Hepatocyte (in vitro differentiated cells): Measurements from ENCODE around the gene GCA. TPM values are rescaled to one million over a fixed set of nuclear protein-coding genes. Genes with fewer than 3 reads are reported as not detected.

Experiments
- DNase-seq: peaks from one replicate; pipeline ENCODE4 v3.0.0-alpha.2; 2016; ENCODE audit warnings: low spot score
- H2AFZ ChIP-seq: fragments of 200-600 bp; sonication (generic); 2 replicates; pipeline ENCODE4 v1.6.0; 2016; ENCODE audit warnings: antibody characterized with exemption, mild to moderate bottlenecking
- H3K27ac ChIP-seq: fragments of 200-600 bp; sonication (generic); 2 replicates; pipeline ENCODE4 v1.5.1; 2016; ENCODE audit warnings: mild to moderate bottlenecking
- H3K27me3 ChIP-seq: fragments of 200-600 bp; sonication (generic); 2 replicates; pipeline ENCODE4 v1.6.1; 2016
- H3K36me3 ChIP-seq: fragments of 200-600 bp; sonication (generic); replicated peaks from 2 replicates; pipeline ENCODE4 v1.5.1; 2016; ENCODE audit warnings: low read depth; ENCODE audit not compliant: insufficient read depth
- H3K4me1 ChIP-seq: fragments of 200-600 bp; sonication (generic); 2 replicates; pipeline ENCODE4 v1.5.1; 2016; ENCODE audit warnings: mild to moderate bottlenecking, moderate library complexity; ENCODE audit not compliant: insufficient read depth
- H3K4me2 ChIP-seq: fragments of 200-600 bp; sonication (generic); 2 replicates; pipeline ENCODE4 v1.6.0; 2016
- H3K4me3 ChIP-seq: fragments of 200-600 bp; sonication (generic); 2 replicates; pipeline ENCODE4 v1.5.1; 2016; ENCODE audit warnings: mild to moderate bottlenecking
- H3K79me2 ChIP-seq: fragments of 200-600 bp; sonication (generic); 2 replicates; pipeline ENCODE4 v1.6.0; 2017; ENCODE audit warnings: mild to moderate bottlenecking
- H3K9me2 ChIP-seq: fragments of 200-600 bp; sonication (generic); replicated peaks from 2 replicates; pipeline ENCODE4 v1.6.0; 2017; ENCODE audit warnings: mild to moderate bottlenecking; ENCODE audit not compliant: insufficient read depth
- H3K9me3 ChIP-seq: fragments of 200-600 bp; sonication (generic); 2 replicates; pipeline ENCODE4 v1.5.1; 2016; ENCODE audit warnings: low read depth, mild to moderate bottlenecking
- H4K20me1 ChIP-seq: fragments of 200-600 bp; sonication (generic); 2 replicates; pipeline ENCODE4 v1.6.0; 2016; ENCODE audit warnings: mild to moderate bottlenecking; ENCODE audit not compliant: insufficient read depth, poor library complexity, severe bottlenecking
- EZH2 ChIP-seq: fragments of 200-600 bp; sonication (generic); IDR thresholded peaks from 2 replicates; pipeline ENCODE4 v1.6.1; 2016; ENCODE audit warnings: antibody characterized with exemption, mild to moderate bottlenecking, borderline replicate concordance
- EZH2phosphoT487 ChIP-seq: fragments of 200-600 bp; sonication (generic); IDR thresholded peaks from one replicate; pipeline ENCODE4 v1.6.1; 2018; ENCODE audit warnings: antibody characterized with exemption, mild to moderate bottlenecking, low read depth, moderate library complexity; ENCODE audit not compliant: unreplicated experiment, severe bottlenecking
- WGBS: methylation state at CpG from one replicate; pipeline ENCODE4 v1.1.6; 2016; ENCODE audit warnings: low lambda C conversion rate; ENCODE audit errors: missing lambda C conversion rate; 5-methylcytosine and 5-hydroxymethylcytosine counted together
- polyA plus RNA-seq: library from polyadenylated mRNA; unstranded; fragments of >200 nt; fragmentation: Nextera tagmentation; extraction: Ambion mirVana; gene quantifications from 2 replicates; pipeline ENCODE4 v1.2.1, GENCODE V29; 2016
- total RNA-seq: library from RNA; depleted of rRNA; stranded (reverse); fragments of >200 nt; gene quantifications from 2 replicates; pipeline ENCODE4 v1.2.3, GENCODE V29; 2014
- TF ChIP-seq, protein P1 (sequence below): fragments of 200-600 bp; sonication (generic); IDR thresholded peaks from 2 replicates; pipeline ENCODE4 v1.5.1; 2016; ENCODE audit warnings: antibody characterized with exemption, mild to moderate bottlenecking; ENCODE audit not compliant: poor library complexity

Gene GCA
- total and polyA plus RNA-seq, 2 experiments from 2014 or later, result 29.2 to 43.2 TPM

DNA sequence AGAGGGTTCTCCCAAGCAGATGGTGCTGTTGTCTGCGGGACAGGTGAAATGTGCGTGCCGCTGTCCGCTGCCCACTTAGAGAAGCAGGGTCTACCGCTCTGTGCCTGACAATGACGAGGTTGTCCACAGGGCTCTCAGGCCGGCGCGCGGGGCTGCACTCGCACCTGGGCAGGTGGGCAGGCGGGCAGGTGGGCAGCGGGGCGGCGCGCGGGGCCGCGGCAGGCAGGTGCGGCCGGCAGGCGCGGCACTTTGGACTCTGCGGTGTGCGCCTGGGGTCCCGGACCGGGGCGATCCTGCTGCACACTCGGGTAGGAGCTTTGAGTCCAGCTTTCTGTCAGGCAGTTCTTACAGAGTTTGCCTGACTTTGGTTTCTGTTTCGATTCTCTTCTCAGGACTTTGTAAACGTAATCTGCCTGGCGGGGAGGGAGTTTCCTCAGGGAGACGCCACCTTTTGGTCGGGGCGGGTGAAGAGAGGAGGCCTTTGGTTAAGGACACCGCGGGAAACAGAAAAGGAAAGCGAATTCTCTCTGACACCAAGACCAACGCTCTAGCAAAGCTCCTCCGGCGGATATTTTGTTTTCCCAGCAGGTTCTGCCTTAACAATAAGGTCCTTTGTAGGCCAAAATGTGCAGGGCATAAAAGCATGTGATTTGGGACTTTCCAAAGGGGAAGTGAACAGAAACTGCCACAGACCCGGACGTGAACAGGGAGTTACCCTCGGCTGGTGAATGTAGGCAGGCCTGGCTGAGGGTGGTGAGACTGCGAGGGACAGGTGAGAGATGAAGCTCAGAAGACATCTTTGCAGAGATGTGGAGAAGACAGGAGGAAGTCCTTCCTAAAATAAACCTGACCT, 25.4 kb upstream of the GCA start, which contains the start of gene IFIH1:
IFIH1 (minus strand) TSS at position 357 of the 853 bp plus-strand sequence. CDS start 377 bp downstream, outside the sequence.
- no peaks in the 10 kb centered on the region for H3K79me2 ChIP-seq
- 3% methylated on average over 45 of the region's 45 CpGs for WGBS
- peak; percentile 89 for DNase-seq

DNA sequence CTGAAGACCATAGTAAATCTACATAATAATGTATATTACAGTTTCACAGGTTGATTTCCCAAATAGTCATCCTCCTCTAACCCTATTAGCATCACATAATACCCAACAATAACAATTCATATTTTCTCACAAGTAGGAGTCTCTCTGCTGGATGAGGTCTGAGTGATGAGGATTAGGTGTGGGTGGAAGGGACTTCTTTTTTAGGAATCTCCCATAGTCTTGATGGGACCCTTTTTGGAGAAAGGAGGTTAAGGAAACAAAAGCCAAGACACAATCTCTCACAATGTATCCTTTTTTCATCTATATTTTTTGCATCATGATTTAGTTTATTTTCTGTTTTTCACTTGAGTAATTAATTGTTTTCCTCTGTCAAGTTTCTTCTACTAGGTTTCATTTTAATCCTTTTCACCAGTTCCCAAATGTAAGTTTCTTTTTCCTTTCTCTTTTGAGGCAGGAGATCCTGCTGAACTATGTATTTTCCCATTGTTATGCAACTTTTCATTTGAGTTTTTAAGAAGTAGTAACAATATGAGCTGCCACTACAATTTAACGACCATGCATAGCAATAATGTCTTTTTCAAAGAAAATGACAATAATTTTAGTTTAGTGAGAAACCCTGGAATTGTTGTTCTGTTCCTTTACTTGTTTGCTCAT, 22.9 kb upstream of the GCA start:
- WGBS, result 59% methylated on average over 1 of the region's 1 CpG
- DNase-seq, result no peak
- Histone ChIP-seq H4K20me1 (no peaks in the 10 kb centered on the region), H3K4me2 (no peak overlapping the region), H3K4me3 (no peak overlapping the region), H3K36me3 (no peaks in the 10 kb centered on the region), H3K9me2 (no peaks in the 10 kb centered on the region), H3K79me2 (no peaks in the 10 kb centered on the region), H3K27ac (no peak overlapping the region), H3K4me1 (peaks cover 5% of the 10 kb centered on the region), H2AFZ (no peak overlapping the region), H3K9me3 (no peaks in the 10 kb centered on the region), H3K27me3 (no peaks in the 10 kb centered on the region)
- TF ChIP-seq EZH2phosphoT487 (no peak), EZH2 (no peak)
- TF ChIP-seq, protein P1, sequence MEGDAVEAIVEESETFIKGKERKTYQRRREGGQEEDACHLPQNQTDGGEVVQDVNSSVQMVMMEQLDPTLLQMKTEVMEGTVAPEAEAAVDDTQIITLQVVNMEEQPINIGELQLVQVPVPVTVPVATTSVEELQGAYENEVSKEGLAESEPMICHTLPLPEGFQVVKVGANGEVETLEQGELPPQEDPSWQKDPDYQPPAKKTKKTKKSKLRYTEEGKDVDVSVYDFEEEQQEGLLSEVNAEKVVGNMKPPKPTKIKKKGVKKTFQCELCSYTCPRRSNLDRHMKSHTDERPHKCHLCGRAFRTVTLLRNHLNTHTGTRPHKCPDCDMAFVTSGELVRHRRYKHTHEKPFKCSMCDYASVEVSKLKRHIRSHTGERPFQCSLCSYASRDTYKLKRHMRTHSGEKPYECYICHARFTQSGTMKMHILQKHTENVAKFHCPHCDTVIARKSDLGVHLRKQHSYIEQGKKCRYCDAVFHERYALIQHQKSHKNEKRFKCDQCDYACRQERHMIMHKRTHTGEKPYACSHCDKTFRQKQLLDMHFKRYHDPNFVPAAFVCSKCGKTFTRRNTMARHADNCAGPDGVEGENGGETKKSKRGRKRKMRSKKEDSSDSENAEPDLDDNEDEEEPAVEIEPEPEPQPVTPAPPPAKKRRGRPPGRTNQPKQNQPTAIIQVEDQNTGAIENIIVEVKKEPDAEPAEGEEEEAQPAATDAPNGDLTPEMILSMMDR, result no peak

More for the DNA sequence above, 25.4 kb upstream of the GCA start, which contains the start of gene IFIH1:
- Histone ChIP-seq H3K27ac (peak within 1 kb of the TSS; percentile 93), H3K4me2 (peak within 1 kb of the TSS; percentile 83), H3K36me3 (no peaks in the 10 kb centered on the region), H3K27me3 (no peaks in the 10 kb centered on the region), H2AFZ (peak within 1 kb of the TSS; percentile 100), H4K20me1 (no peaks in the 10 kb centered on the region), H3K9me2 (no peaks in the 10 kb centered on the region), H3K9me3 (no peaks in the 10 kb centered on the region), H3K4me1 (peaks cover 5% of the 10 kb centered on the region), H3K4me3 (peak within 1 kb of the TSS; percentile 62)
- TF ChIP-seq EZH2phosphoT487, result no peak
- TF ChIP-seq, protein P1, result peak; percentile 27
- TF ChIP-seq EZH2, result no peak

- Histone ChIP-seq H3K27me3 (no peaks in the 10 kb centered on the region), H3K36me3 (no peaks in the 10 kb centered on the region)
Measured at GRCh38 chr2:162324953-162325352, 19.0 kb upstream of the GCA start.

More at GRCh38 chr2:162324953-162325352, 19.0 kb upstream of the GCA start:
- no peaks in the 10 kb centered on the region for H3K79me2 ChIP-seq
- no peak overlapping the region for H2AFZ ChIP-seq
- no peak for DNase-seq
- H3K4me1 ChIP-seq, result no peaks in the 10 kb centered on the region
- H3K4me2 ChIP-seq, result no peak overlapping the region
- TF ChIP-seq, protein P1, result no peak
- TF ChIP-seq EZH2 (no peak), EZH2phosphoT487 (no peak)
- no peak overlapping the region for H3K4me3 ChIP-seq
- WGBS, result 88% methylated on average over 1 of the region's 1 CpG
- H3K27ac ChIP-seq, result no peak overlapping the region
- no peaks in the 10 kb centered on the region for H4K20me1 ChIP-seq
- H3K9me3 ChIP-seq, result no peaks in the 10 kb centered on the region
- no peaks in the 10 kb centered on the region for H3K9me2 ChIP-seq
